Stromal cell of bone marrow (primary cell): ENCODE results near the gene MEF2C.

Source experiments
- DNase-seq: peaks from one replicate; pipeline ENCODE4 v3.0.0-alpha.2; 2012; ENCODE audit warnings: low read depth

The MEF2C gene

GRCh38 chr5:88713818-88714217, 169.2 kb downstream of the MEF2C start:
- DNase-seq = no peak

DNA sequence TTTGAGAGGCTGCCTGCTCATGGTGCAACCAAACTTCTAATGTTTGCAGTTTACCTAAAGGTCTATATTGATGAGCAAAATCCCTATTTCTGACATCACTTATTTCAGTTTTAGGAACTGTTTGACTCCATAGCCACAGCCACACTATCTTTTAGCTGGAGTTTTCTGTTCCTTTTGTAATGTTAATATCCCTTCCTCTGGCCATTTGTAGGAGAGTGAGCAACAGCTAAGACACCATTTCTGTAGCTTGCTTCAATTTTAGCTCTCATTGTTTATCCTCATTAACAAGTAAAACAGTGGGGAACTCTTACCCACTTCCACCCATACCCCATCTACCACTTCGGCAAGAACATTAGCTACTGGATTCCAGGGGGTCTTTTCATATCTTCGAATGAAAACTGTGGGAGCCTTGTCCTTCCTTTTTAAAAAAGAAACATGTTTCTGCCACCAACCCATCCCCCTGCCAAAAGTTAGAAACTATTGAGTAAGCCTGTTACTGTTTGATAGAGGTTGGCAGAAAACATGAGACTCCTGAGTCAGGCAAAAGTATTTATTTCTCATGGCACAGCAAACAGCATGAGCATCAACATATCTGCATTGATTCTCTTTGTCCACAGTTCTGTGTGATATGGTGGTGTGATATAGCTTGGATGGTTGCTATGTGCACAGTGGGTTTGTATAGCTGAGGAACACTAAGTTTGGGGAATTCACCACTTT, 174.1 kb downstream of the MEF2C start:
- no peak for DNase-seq

DNA sequence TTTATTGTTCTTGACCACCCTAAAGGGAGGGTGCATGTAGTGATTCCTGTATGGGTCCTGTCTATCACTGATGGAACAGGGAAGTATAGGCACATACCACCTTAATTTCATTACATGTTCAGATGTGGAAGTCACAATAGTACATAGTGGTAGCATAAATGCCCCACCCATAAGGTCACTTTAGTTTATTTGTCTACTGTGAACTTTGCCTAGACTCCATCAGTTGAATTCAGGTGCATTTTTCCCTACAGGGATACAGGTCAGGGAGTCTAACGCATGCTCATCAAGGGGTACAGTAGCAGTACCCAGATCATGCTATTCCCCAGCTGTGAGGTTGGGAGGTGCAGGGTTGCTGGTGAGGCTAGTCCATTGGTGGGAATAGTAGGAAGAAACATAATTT, 175.0 kb downstream of the MEF2C start:
- no peak for DNase-seq

DNA sequence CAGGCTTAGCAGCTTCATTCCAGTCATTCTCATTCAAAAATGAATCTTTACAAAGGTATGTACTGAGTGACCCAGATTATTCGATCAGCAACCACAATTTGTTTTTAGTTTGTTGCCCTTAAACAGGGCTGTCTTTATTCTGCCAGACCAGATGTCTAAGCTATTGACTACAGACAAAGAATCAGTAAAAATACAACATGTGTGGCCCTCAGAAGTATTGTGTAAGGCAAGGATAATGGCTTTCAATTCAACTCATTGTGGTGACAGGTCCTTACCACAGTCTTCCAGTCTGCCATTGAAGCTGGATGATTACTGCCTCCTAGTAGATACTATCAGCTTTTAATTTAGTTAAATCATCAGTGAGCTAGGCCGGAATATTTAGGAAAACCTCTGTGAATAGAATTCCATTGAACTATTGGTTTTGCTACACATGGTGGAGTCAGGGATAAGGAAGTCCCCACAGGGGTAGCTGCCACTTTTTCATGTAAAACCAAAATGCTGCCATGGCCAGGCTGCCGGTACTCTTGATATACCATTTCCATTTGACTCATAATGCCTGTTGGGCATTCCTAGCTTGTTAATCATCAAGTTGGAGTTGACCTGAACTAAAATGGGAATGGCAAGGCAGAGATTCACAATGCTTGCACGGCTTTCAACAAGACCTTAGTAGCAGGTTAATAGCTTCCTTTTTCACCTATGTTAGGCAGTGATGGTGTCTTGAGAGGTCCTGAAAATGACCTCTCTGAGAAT, 175.6 kb downstream of the MEF2C start:
- DNase-seq = no peak

DNA sequence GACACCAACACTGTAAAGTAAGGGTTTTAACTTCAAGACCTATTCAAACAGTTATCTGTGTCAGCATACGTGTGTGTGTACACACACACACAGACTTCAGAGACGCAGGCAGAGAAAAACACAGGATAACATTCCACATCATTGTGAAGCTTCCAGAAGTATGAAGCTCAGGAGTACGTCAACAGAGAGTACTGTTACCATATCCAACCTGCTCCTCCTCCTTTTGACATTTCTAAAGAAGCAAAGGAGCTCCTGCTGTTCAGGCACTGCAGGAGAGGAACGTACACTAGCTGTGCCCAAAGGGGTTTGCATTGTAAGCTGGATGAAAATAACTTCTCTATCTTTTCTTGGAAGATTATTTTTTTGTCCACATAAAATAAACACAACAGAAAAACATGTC, 180.7 kb downstream of the MEF2C start:
- no peak for DNase-seq

DNA sequence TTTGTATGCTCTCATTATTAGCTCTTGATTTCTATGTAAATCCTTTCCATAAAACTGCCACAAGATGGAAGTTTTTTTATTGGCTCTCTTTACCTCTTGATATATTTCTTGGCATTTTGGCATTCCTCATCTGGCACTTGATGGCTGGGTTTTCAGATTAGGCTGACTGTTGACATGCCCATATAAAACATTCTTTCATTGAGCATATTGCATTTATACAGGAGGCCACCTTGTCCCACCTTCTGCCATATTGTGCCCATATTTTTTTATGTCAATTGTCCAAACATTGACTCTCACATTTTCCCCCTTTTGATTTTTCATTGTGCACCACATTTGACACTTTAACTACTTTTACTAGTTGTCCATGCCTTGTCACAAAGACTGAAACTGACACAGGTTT, 182.9 kb downstream of the MEF2C start:
- no peak for DNase-seq

GRCh38 chr5:88698290-88698689, 184.7 kb downstream of the MEF2C start:
- no peak for DNase-seq

DNA sequence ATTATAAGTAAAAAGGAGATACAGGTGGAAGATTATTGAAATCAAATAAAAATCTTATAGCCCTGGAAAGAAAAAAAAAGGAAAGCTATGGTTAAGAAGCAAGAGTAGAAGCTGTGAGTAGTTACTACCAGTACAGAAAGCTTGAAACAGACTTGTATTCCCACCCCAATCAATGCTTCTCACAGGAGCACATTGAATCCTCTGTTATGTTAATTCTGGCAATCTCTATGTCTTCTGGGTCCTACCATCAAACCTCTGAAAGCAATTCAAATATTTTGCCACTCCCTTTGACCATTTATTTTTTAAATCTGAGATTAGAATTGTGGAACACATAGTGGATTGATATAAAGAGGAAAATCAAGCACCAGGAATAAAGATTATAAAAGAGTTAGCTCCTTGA, 186.5 kb downstream of the MEF2C start:
- no peak for DNase-seq

GRCh38 chr5:88695931-88696330, 187.1 kb downstream of the MEF2C start:
- no peak for DNase-seq

DNA sequence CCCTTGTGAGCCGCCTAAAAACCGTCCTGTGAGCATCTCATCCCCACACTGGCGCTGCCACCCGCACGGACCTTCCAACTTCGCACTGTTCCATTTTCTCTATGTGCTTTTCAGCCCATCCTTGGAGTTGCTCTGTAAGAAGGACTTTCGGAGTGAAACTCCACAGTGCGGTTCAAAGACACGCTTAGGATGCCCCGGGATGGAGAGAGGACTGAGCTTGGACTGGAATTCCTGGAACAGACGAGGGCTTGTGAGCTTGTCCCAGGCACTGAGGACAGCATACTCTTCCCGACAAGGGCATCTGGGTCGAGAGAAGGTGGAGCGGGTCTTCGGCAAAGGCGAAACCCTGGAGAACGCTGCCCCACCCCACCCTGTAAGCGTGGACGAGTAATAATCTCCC, 187.8 kb downstream of the MEF2C start:
- DNase-seq = no peak

- DNase-seq = no peak
Observed at GRCh38 chr5:88694023-88694679, 188.8 kb downstream of the MEF2C start.

DNA sequence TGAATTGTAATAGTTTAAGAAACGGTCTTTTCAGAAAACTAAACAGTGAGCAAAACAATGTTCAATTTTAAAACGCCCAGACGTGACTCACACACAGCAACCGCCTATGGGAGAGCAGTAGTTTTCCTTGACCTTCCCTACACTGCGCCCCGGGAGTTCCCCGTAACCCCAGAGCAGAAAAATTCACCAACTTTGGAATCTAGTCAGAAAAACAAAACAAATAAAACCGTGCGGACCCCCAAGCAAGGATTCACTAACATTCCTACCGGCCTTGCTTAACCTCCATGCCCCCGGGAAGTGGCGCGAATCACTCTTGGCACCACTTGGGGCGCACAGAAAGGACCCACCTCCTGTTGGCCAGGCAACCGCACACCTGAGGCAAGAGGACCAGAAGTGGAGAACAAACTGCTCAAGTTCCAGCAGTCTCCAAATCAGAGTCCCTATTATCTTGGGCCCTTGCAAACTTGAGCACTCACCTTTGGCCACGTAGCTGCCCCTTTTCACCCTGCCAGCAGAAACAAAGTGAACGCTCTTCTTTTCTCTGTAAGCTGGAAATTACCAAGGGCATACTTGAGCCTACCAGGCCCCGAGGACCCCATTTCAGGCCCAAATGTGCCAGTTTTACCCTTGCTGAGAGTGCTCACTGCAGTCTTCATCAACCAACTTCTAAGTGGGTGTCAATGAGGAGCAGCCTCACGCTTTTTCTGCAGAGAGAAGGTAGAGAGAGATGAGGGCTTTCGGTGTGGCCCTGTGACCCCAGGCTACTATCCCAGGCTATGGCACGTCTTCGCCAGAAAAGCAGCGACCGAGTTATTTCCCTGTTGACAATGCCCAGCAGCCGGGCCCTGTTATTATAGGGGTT, 189.7 kb downstream of the MEF2C start:
- DNase-seq = no peak

DNA sequence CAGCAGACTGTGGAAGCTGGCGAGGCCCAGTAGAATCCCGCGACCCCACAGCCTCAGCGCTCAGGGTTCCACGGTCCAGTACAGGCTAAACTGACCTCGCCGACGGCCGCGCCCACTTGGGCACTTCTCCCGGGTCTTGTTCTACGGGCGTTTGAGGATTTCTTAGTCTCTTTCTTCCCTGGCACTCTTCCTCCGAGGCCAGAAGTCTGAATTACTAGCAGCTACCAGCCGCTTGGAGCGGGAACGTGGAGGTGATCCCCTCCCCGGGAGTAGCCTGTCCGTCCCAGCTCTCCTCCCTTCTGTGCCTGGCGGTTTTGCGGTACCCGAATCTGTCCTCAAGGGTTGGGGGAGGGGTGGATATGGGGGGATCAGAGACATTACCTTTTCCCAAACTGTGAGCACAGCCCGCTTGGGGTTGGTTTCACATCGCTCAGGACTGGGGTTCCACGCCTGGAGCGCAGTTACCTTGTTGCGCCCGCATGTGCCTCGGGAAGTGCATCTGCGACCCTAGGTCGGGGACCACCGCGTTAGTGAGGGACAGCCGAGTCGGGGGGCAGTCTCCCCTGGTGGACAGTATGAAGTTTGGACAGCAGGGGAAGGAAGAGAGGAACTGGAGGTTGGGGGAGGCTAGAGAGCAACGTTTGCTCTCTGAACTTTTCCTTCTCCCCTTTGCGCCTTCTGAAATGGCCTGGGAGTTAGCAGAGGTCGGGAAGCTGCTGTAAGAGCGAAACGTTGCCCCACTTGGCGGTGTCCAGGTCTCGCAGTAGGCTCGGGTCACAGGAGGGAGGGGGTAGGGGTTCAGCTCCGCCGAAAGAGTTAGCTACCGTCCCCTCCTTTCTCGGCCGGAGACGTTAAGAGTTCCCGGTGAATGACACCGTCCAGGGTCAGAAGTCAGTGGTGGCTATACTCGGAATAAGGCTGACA, 190.8 kb downstream of the MEF2C start:
- no peak for DNase-seq

DNA sequence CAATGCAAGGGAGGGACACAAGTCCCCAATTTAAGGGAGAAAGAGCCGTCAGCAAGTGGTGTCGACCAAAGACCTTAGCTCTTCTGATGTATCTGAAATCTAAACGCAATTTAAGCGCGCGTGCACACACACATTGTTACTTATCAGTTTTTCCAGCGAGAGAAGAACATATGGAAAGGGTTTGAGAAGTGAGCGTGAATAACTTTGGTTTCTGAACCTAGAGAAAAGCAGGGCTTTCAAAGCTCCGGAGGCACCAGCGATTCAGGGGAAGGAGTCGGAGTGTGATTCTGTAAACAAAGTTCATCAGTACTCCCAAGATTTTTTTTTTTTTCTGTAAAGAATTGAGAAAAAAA, 191.8 kb downstream of the MEF2C start:
- DNase-seq = no peak

DNA sequence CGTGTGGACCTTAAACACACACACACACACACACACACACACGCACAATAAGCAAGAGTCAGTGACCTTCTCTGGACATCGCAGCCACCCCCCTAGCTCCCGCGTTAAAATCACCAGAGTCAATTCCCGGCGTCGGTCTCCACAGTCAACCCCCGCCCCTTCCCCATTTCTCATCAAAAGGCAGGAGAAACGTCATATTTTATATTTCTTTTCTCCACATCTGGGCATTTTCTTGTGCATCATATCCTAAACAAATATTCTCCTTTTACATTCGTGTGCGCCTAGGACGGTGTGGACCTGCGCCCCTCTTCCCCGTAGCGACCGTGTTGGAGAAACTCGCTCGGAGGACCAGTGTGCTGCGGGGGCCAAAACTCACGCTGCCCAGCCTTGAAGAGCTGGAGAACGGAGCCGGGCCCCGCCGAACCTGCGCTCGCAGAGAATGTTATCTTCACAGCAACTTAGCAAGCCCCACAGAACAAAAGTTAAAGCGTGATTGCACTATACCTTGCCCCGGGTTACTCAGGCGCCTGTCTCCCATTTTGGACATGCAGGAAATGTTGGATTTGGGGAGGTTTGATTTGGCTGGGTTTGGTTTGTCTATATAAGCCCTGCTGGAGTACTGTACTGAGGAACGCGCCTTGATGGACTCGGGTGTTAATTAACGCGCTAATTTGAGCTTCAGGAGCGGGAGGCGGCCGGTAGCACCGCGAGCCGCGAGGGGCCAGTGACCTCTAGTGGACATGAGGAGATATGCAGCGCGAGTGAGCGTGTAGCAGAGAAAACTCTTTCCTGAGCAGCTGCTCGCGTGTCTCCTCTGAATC, 192.4 kb downstream of the MEF2C start:
- DNase-seq = peak; percentile 23

DNA sequence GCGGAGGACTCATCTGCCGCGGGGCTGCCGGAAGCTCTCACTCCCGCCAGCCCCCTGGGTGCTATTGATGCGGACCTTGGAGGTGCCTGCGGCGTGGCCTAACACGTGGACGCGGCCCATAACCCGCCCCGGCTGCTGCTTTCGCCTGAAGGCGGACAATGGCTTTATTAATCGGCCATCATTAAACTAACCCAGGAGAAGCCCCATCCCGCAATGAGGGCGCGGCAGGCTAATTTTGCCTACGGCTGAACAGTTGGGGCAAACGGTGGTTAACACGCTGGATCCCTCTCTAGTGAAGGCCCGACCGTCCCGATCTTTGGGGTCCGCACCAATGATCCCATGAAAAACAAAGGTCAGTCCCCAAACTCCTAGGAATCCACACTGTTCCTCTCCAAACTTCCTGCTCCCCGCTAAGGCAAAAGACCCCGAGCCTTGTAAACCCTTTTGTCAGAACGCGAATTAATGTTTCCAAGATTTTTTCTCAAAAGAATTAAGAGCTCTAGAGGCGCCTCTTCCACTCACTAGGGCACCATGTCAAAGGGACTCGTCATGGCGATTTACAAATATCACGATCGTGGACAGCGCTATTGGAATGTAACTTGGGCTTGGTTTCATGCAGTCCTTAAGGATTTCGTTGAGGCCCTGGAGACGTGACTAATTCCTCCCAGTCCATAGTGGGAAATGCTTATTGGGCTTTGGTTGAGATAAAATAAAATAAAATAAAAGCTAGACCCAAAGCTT, 193.1 kb downstream of the MEF2C start:
- DNase-seq = no peak

- DNase-seq = no peak
Observed at GRCh38 chr5:88688984-88689667, 193.9 kb downstream of the MEF2C start.

DNA sequence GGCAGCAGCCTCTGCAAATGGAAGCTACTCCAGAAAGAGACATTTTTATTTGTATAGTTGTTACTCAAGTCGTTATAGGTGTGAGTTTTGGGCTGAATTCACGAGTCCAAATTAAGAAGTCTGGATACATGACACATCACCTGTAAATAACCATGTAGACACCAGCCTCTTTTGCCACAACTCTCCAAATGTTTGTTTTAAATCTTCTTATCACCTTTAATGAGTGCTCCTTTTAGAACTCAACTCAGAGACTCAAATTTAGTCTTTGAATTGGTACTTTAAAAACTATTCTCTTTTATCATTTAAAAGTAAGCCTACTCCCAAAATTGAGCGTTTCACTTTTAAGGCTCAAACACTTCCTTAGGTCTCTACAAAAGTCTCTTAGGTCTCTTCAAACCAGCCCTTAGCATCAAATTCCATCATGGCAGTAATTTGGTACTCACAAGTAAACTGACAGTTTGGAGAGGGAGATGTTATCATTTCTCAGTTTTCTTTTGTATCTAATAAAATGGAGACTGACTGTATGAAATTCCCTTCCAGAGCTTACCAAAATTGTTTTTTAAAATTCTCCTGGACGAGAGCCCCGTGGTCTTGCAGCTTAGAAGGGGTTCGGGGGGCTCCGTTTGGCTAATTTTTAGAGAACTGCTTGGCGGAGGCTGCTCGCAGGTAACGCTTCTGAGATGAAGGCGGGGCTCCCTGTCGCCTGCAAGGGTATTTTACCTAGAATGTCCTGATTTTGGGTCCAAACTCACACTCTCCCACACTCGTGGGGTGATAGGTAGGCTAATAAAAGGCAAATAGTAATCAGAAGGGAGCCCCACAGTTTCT, 194.6 kb downstream of the MEF2C start:
- DNase-seq = no peak
